ENCODE measurements around the gene RIPOR2. TPM values are rescaled to one million over a fixed set of nuclear protein-coding genes. Genes with fewer than 3 reads are reported as not detected.

The RIPOR2 gene
- total and polyA plus RNA-seq, 4 donors: 1.6 to 10.9 (median 3.7) TPM

GRCh38 chr6:24779416-24780016 is 156.2 kb downstream of the RIPOR2 start:
- peaks cover 2 to 17% (median 4%) of the 10 kb centered on the region in 4 donors for H3K36me3 ChIP-seq (ENCODE audit: control insufficient read depth in 4 of 4, insufficient read depth in 3 of 4, low read depth in 1 of 4, low read length in 3 of 4)
- H3K9me3 ChIP-seq (ENCODE audit: control insufficient read depth in 4 of 4, low read length in 3 of 4): no peaks in the 10 kb centered on the region
- 18% methylated on average over 3 of the region's 3 CpGs for WGBS
- H3K4me3 ChIP-seq (ENCODE audit: low read depth in 1 of 3, low read length in 3 of 3): no peak overlapping the region
- peaks cover 5 to 26% (median 13%) of the 10 kb centered on the region in 4 donors for H3K4me1 ChIP-seq (ENCODE audit: control insufficient read depth in 4 of 4, insufficient read depth in 4 of 4, low read length in 3 of 4)
- no peak overlapping the region for H3K27ac ChIP-seq (ENCODE audit: low read depth in 1 of 2, low read length in 2 of 2)
- no peaks in the 10 kb centered on the region for H3K27me3 ChIP-seq (ENCODE audit: control insufficient read depth in 4 of 4, insufficient read depth in 4 of 4, low read length in 3 of 4)
- TF ChIP-seq CTCF (IDR thresholded peaks at IDR 0.05; ENCODE audit: low read depth, low read length, missing input control): no peak
- no peak for TF ChIP-seq GABPA (IDR thresholded peaks at IDR 0.05 in 1 of 2, conservative IDR thresholded peaks at IDR 0.05 in 1 of 2)
- TF ChIP-seq YY1 (IDR thresholded peaks at IDR 0.05): peak; percentile 27
- no peak for DNase-seq (ENCODE audit: low spot score)
- H3K9ac ChIP-seq (ENCODE audit: low read depth in 1 of 2, low read length in 2 of 2): no peak overlapping the region

GRCh38 chr6:24778878-24779277 is 156.9 kb downstream of the RIPOR2 start:
- DNase-seq (ENCODE audit: low spot score): no peak
- H3K4me1 ChIP-seq (ENCODE audit: control insufficient read depth in 4 of 4, insufficient read depth in 4 of 4, low read length in 3 of 4): peaks cover 5 to 30% (median 16%) of the 10 kb centered on the region in 4 donors

GRCh38 chr6:24778121-24778520 is 157.6 kb downstream of the RIPOR2 start:
- WGBS: 91% methylated on average over 1 of the region's 1 CpG
- no peak for DNase-seq (ENCODE audit: low spot score)
- Histone ChIP-seq H3K4me1 (ENCODE audit: control insufficient read depth in 4 of 4, insufficient read depth in 4 of 4, low read length in 3 of 4) (peaks cover 5 to 30% (median 16%) of the 10 kb centered on the region in 4 donors), H3K4me3 (ENCODE audit: low read depth in 1 of 3, low read length in 3 of 3) (no peak overlapping the region), H3K27me3 (ENCODE audit: control insufficient read depth in 4 of 4, insufficient read depth in 4 of 4, low read length in 3 of 4) (no peaks in the 10 kb centered on the region), H3K27ac (ENCODE audit: low read depth in 1 of 2, low read length in 2 of 2) (no peak overlapping the region), H3K36me3 (ENCODE audit: control insufficient read depth in 4 of 4, insufficient read depth in 3 of 4, low read depth in 1 of 4, low read length in 3 of 4) (peaks cover under 1 to 9% (median 3%) of the 10 kb centered on the region in 4 donors), H3K9me3 (ENCODE audit: control insufficient read depth in 4 of 4, low read length in 3 of 4) (no peaks in the 10 kb centered on the region), H3K9ac (ENCODE audit: low read depth in 1 of 2, low read length in 2 of 2) (no peak overlapping the region)
- TF ChIP-seq TAF1 (conservative IDR thresholded peaks at IDR 0.05) (no peak), HNF4A (conservative IDR thresholded peaks at IDR 0.05) (no peak), FOXA1 (IDR thresholded peaks at IDR 0.05) (no peak), MAX (IDR thresholded peaks at IDR 0.05) (no peak), EGR1 (IDR thresholded peaks at IDR 0.05; ENCODE audit: low read depth in 2 of 2) (no peak), NR2F2 (IDR thresholded peaks at IDR 0.05) (no peak), REST (IDR thresholded peaks at IDR 0.05) (no peak), ATF3 (IDR thresholded peaks at IDR 0.05) (no peak), RXRA (IDR thresholded peaks at IDR 0.05) (no peak), ZBTB33 (IDR thresholded peaks at IDR 0.05) (no peak), HNF4G (IDR thresholded peaks at IDR 0.05) (no peak), YY1 (IDR thresholded peaks at IDR 0.05) (no peak), JUND (IDR thresholded peaks at IDR 0.05) (no peak), FOXA2 (IDR thresholded peaks at IDR 0.05) (no peak), RAD21 (IDR thresholded peaks at IDR 0.05) (no peak), CTCF (IDR thresholded peaks at IDR 0.05; ENCODE audit: low read depth, low read length, missing input control) (no peak), GABPA (IDR thresholded peaks at IDR 0.05 in 1 of 2, conservative IDR thresholded peaks at IDR 0.05 in 1 of 2) (no peak), SP1 (IDR thresholded peaks at IDR 0.05) (no peak)

More at GRCh38 chr6:24778878-24779277, 156.9 kb downstream of the RIPOR2 start:
- H3K36me3 ChIP-seq (ENCODE audit: control insufficient read depth in 4 of 4, insufficient read depth in 3 of 4, low read depth in 1 of 4, low read length in 3 of 4): peaks cover 2 to 12% (median 3%) of the 10 kb centered on the region in 4 donors
- no peak for TF ChIP-seq FOXA2 (IDR thresholded peaks at IDR 0.05)
- H3K9ac ChIP-seq (ENCODE audit: low read depth in 1 of 2, low read length in 2 of 2): no peak overlapping the region
- H3K4me3 ChIP-seq (ENCODE audit: low read depth in 1 of 3, low read length in 3 of 3): no peak overlapping the region
- no peak overlapping the region for H3K27ac ChIP-seq (ENCODE audit: low read depth in 1 of 2, low read length in 2 of 2)
- no peaks in the 10 kb centered on the region for H3K9me3 ChIP-seq (ENCODE audit: control insufficient read depth in 4 of 4, low read length in 3 of 4)
- H3K27me3 ChIP-seq (ENCODE audit: control insufficient read depth in 4 of 4, insufficient read depth in 4 of 4, low read length in 3 of 4): no peaks in the 10 kb centered on the region

Measured in liver (tissue), 9 donors.